Renal cortical epithelial cell (primary cell): Measurements from ENCODE around the gene ZNF318. TPM values are rescaled to one million over a fixed set of nuclear protein-coding genes. Genes with fewer than 3 reads are reported as not detected.

ENCODE experiments used
- total RNA-seq: library from RNA; depleted of rRNA; stranded (reverse); fragments of >200 nt; gene quantifications from 2 replicates; pipeline ENCODE4 v1.2.3, GENCODE V29; 2014

Gene ZNF318
- total RNA-seq, 1 donor from 2014 or later: 11.6 TPM

Other genes starting within 250 kb of the ZNF318 start
- 14.2 and 20.9 TPM in 2 replicates for gene SRF, start 198.4 kb downstream of the ZNF318 start, total RNA-seq
- 20.3 and 43.4 TPM in 2 replicates for gene CUL9, start 187.5 kb downstream of the ZNF318 start, total RNA-seq
- 37.1 and 81.6 TPM in 2 replicates for gene DNPH1, start 140.2 kb downstream of the ZNF318 start, total RNA-seq
- gene TTBK1, start 126.2 kb downstream of the ZNF318 start, total RNA-seq: 0.10 TPM in 1 of 2 replicates, not detected in the other
- gene SLC22A7, start 71.4 kb downstream of the ZNF318 start, total RNA-seq: not detected in 2 replicates
- gene CRIP3, start 60.8 kb downstream of the ZNF318 start, total RNA-seq: 0.25 TPM in 1 of 2 replicates, not detected in the other
- 13.0 and 19.1 TPM in 2 replicates for gene ABCC10, start 57.9 kb upstream of the ZNF318 start, total RNA-seq
- 1.3 TPM in 1 of 2 replicates, not detected in the other for gene DLK2, start 85.9 kb upstream of the ZNF318 start, total RNA-seq
- 6.4 and 19.6 TPM in 2 replicates for gene TJAP1, start 107.9 kb upstream of the ZNF318 start, total RNA-seq
- 0.35 and 1.1 TPM in 2 replicates for gene LRRC73, start 140.7 kb upstream of the ZNF318 start, total RNA-seq
- gene YIPF3, start 147.3 kb upstream of the ZNF318 start, total RNA-seq: 114 and 161 TPM in 2 replicates
- gene POLR1C, start 147.4 kb upstream of the ZNF318 start, total RNA-seq: 36.1 and 49.0 TPM in 2 replicates
- gene XPO5, start 206.4 kb upstream of the ZNF318 start, total RNA-seq: 39.8 and 49.1 TPM in 2 replicates
- 33.0 and 47.8 TPM in 2 replicates for gene POLH, start 206.5 kb upstream of the ZNF318 start, total RNA-seq